ENCODE measurements around the gene ATP1B2.
"Not testable (repeated sequence)": the region's sequence is repeated elsewhere in the genome, so short reads cannot be mapped to it uniquely, and the experiment has no call there.

ATP1B2 gene

GRCh38 chr17:7650509-7651096 lies at the start of gene ATP1B2:
ATP1B2 (plus strand) TSS chr17:7650926; CDS start chr17:7651519, 593 bp downstream.
- no peak for DNase-seq

- DNase-seq, result no peak
Measured at GRCh38 chr17:7606280-7606679, 44.4 kb upstream of the ATP1B2 start.

- no peak for DNase-seq
Measured at GRCh38 chr17:7610641-7611040, 40.1 kb upstream of the ATP1B2 start.

GRCh38 chr17:7611635-7612293 lies 39.0 kb upstream of the ATP1B2 start:
- DNase-seq, result no peak

- DNase-seq, result no peak
Measured at GRCh38 chr17:7612294-7612640, 38.5 kb upstream of the ATP1B2 start.

- no peak for DNase-seq
Measured at GRCh38 chr17:7613769-7614424, 36.8 kb upstream of the ATP1B2 start.

GRCh38 chr17:7614425-7615264 lies 36.1 kb upstream of the ATP1B2 start, which contains the start of gene FXR2:
FXR2 (minus strand) TSS chr17:7614897; CDS start chr17:7614532, 365 bp downstream.
- DNase-seq, result peak; percentile 88

GRCh38 chr17:7615265-7615747 lies 35.4 kb upstream of the ATP1B2 start:
- no peak for DNase-seq

GRCh38 chr17:7618608-7619007 lies 32.1 kb upstream of the ATP1B2 start:
- DNase-seq, result no peak

- DNase-seq, result no peak
Measured at GRCh38 chr17:7620835-7621234, 29.9 kb upstream of the ATP1B2 start.

- no peak for DNase-seq
Measured at GRCh38 chr17:7623661-7624060, 27.1 kb upstream of the ATP1B2 start.

GRCh38 chr17:7625749-7626148 lies 25.0 kb upstream of the ATP1B2 start:
- not testable (repeated sequence) for DNase-seq

GRCh38 chr17:7626307-7626706 lies 24.4 kb upstream of the ATP1B2 start:
- no peak for DNase-seq

GRCh38 chr17:7626956-7627249 lies 23.8 kb upstream of the ATP1B2 start:
- DNase-seq, result no peak

GRCh38 chr17:7627250-7628121 lies 23.2 kb upstream of the ATP1B2 start, which contains the start of gene SAT2:
SAT2 (minus strand) TSS chr17:7627821; CDS start chr17:7627635, 186 bp downstream.
- DNase-seq, result peak; percentile 14

- no peak for DNase-seq
Measured at GRCh38 chr17:7629939-7630571, 20.7 kb upstream of the ATP1B2 start, which contains the start of gene SHBG. SHBG (plus strand) TSS chr17:7630135; CDS start chr17:7630173, 38 bp downstream.

- no peak for DNase-seq
Measured at GRCh38 chr17:7631398-7632380, 19.0 kb upstream of the ATP1B2 start.

- no peak for DNase-seq
Measured at GRCh38 chr17:7632492-7632894, 18.2 kb upstream of the ATP1B2 start.

- DNase-seq, result no peak
Measured at GRCh38 chr17:7633093-7633492, 17.6 kb upstream of the ATP1B2 start.

GRCh38 chr17:7634384-7634783 lies 16.3 kb upstream of the ATP1B2 start:
- no peak for DNase-seq
